Left ventricle myocardium inferior (tissue), 1 donor: ENCODE data around the gene KLK2. TPM values are rescaled to one million over a fixed set of nuclear protein-coding genes. Genes with fewer than 3 reads are reported as not detected.
A peak's percentile ranks its signal among the peaks of the same experiment; 100 is the strongest.

Source experiments
- DNase-seq: peaks from one replicate; pipeline ENCODE4 v3.0.0-alpha.2; 2020
- H3K27ac ChIP-seq: fragments of 200-600 bp; replicated peaks from 2 replicates; pipeline ENCODE4 v1.8.0; 2021
- H3K27me3 ChIP-seq: fragments of 200-600 bp; 2 replicates; pipeline ENCODE4 v1.8.0; 2021; ENCODE audit warnings: low read depth
- H3K36me3 ChIP-seq: fragments of 200-600 bp; 2 replicates; pipeline ENCODE4 v1.8.0; 2021
- H3K4me1 ChIP-seq: fragments of 200-600 bp; 2 replicates; pipeline ENCODE4 v1.8.0; 2021
- H3K4me3 ChIP-seq: fragments of 200-600 bp; 2 replicates; pipeline ENCODE4 v1.8.0; 2021; ENCODE audit warnings: mild to moderate bottlenecking, moderate library complexity
- H3K9me3 ChIP-seq: fragments of 200-600 bp; replicated peaks from 2 replicates; pipeline ENCODE4 v1.8.0; 2021
- CTCF ChIP-seq: fragments of 200-600 bp; IDR thresholded peaks from 2 replicates; pipeline ENCODE4 v1.8.0; 2021; ENCODE audit warnings: antibody characterized with exemption, mild to moderate bottlenecking, borderline replicate concordance
- intact Hi-C: fragments of 100-400 bp; cut with micrococcal nuclease; formaldehyde crosslinking; loops from one replicate; pipeline ENCODE4 v1.11.0; 2022
- total RNA-seq: library from RNA; stranded (reverse); fragmentation: NEBNext Ultra II Directional; extraction: Animal tissue kit (Norgen Biotek cat#: 25700); gene quantifications from one replicate; pipeline ENCODE4 v1.2.1, GENCODE V29; 2021
- donor health status: DM: no; HTN: yes; CAD: no; lungs with severe emphysema.

The KLK2 gene
- total RNA-seq, 1 donor from 2014 or later: not detected

- no peaks in the 10 kb centered on the region for H3K36me3 ChIP-seq
- H3K27ac ChIP-seq: no peak overlapping the region
- DNase-seq: no peak
- TF ChIP-seq CTCF: no peak
- H3K27me3 ChIP-seq: peaks cover 91% of the 10 kb centered on the region
- no peaks in the 10 kb centered on the region for H3K9me3 ChIP-seq
- peaks cover 6% of the 10 kb centered on the region for H3K4me1 ChIP-seq
- H3K4me3 ChIP-seq: no peak overlapping the region
- intact Hi-C loops: no loop called here
Observed at GRCh38 chr19:50921426-50922316, 48.4 kb downstream of the KLK2 start.

- Histone ChIP-seq H3K9me3 (no peaks in the 10 kb centered on the region), H3K27ac (no peak overlapping the region), H3K27me3 (peaks cover 86% of the 10 kb centered on the region), H3K4me3 (no peak overlapping the region), H3K36me3 (no peaks in the 10 kb centered on the region), H3K4me1 (peaks cover 6% of the 10 kb centered on the region)
- peak; percentile 34 for DNase-seq
- peak; percentile 90 for TF ChIP-seq CTCF
- intact Hi-C loops: no loop called here
Observed at GRCh38 chr19:50922317-50922853, 49.1 kb downstream of the KLK2 start.

- Histone ChIP-seq H3K27me3 (peaks cover 89% of the 10 kb centered on the region), H3K27ac (no peak overlapping the region), H3K4me3 (no peak overlapping the region), H3K4me1 (peaks cover 6% of the 10 kb centered on the region), H3K9me3 (no peaks in the 10 kb centered on the region), H3K36me3 (no peaks in the 10 kb centered on the region)
- TF ChIP-seq CTCF: no peak
- DNase-seq: no peak
- intact Hi-C loops: no loop called here
Observed at GRCh38 chr19:50924586-50924985, 51.3 kb downstream of the KLK2 start.

GRCh38 chr19:50925734-50926133 lies 52.5 kb downstream of the KLK2 start:
- no peak for DNase-seq
- no peak for TF ChIP-seq CTCF
- no peak overlapping the region for H3K27ac ChIP-seq

GRCh38 chr19:50926144-50926543 lies 52.9 kb downstream of the KLK2 start:
- no peak for TF ChIP-seq CTCF
- Histone ChIP-seq H3K9me3 (no peaks in the 10 kb centered on the region), H3K4me3 (no peak overlapping the region), H3K36me3 (no peaks in the 10 kb centered on the region), H3K27me3 (peaks cover 89% of the 10 kb centered on the region), H3K4me1 (peaks cover 6% of the 10 kb centered on the region), H3K27ac (no peak overlapping the region)
- intact Hi-C loops: no loop called here
- DNase-seq: no peak

More at GRCh38 chr19:50925734-50926133, 52.5 kb downstream of the KLK2 start:
- H3K4me1 ChIP-seq: peaks cover 6% of the 10 kb centered on the region
- no peaks in the 10 kb centered on the region for H3K9me3 ChIP-seq
- no peak overlapping the region for H3K4me3 ChIP-seq
- H3K27me3 ChIP-seq: peaks cover 89% of the 10 kb centered on the region
- intact Hi-C loops: no loop called here
- no peaks in the 10 kb centered on the region for H3K36me3 ChIP-seq
